ENCODE measurements around the gene SMARCB1. TPM values are rescaled to one million over a fixed set of nuclear protein-coding genes. Genes with fewer than 3 reads are reported as not detected.

SMARCB1 gene
- total and polyA plus RNA-seq, 2 donors (not counting 1 experiment from before 2014, with no cell fraction given) = 179 to 190 TPM

GRCh38 chr22:23780146-23780748 lies 6.5 kb upstream of the SMARCB1 start:
- no peak for TF ChIP-seq EZH2 (IDR thresholded peaks at IDR 0.05; ENCODE audit: borderline replicate concordance, insufficient read depth, low read depth, low read length, poor library complexity, severe bottlenecking)
- no peaks in the 10 kb centered on the region for H3K9me3 Mint-ChIP-seq (ENCODE audit: insufficient read depth)
- peaks cover 0 to 10% of the 10 kb centered on the region in 2 experiments for H3K36me3 ChIP-seq (replicated peaks in 1 of 2; ENCODE audit: control extremely low read depth in 1 of 2, control insufficient read depth in 1 of 2, extremely low read depth in 1 of 2, insufficient read depth in 2 of 2, low read length in 1 of 2)
- 90% methylated on average over 20 of the region's 20 CpGs for WGBS (ENCODE audit: insufficient coverage)
- ATAC-seq (ENCODE audit: low read depth) (no peak), DNase-seq (no peak)
- peaks cover 8% of the 10 kb centered on the region for H3K4me1 Mint-ChIP-seq
- H3K4me2 ChIP-seq (replicated peaks; ENCODE audit: low read depth, low read length, poor library complexity, severe bottlenecking) = no peak overlapping the region
- no peak overlapping the region for H2AFZ ChIP-seq (ENCODE audit: insufficient read depth, low read depth, low read length, poor library complexity, severe bottlenecking)
- no peaks in the 10 kb centered on the region for H3K9me3 ChIP-seq (ENCODE audit: control extremely low read depth in 1 of 3, control insufficient read depth in 2 of 3, insufficient read depth in 1 of 3, low read length in 2 of 3)
- no peak overlapping the region for H3K9ac ChIP-seq (ENCODE audit: low read length)
- H3K4me3 ChIP-seq (ENCODE audit: control extremely low read depth in 1 of 5, extremely low read depth in 1 of 5, insufficient read depth in 1 of 5, low read depth in 2 of 5, low read length in 4 of 5) = no peak overlapping the region
- H4K20me1 ChIP-seq (ENCODE audit: control insufficient read depth, insufficient read depth, low read length, poor library complexity, severe bottlenecking) = no peaks in the 10 kb centered on the region
- ChIA-PET POLR2A (no interaction called here), CTCF (no interaction called here)
- H3K27ac Mint-ChIP-seq = no peak overlapping the region
- H3K27me3 Mint-ChIP-seq = no peaks in the 10 kb centered on the region
- intact Hi-C loops (cut with micrococcal nuclease) = loop anchor here (10.0 kb wide), 1 partner anchor 235 kb away; the partner anchor contains the start of gene CABIN1
- peaks cover 11% of the 10 kb centered on the region in 2 donors for H3K4me1 ChIP-seq (ENCODE audit: control insufficient read depth in 2 of 2, insufficient read depth in 2 of 2, low read length in 2 of 2)
- no peaks in the 10 kb centered on the region for H3K27me3 ChIP-seq (replicated peaks in 1 of 4; ENCODE audit: control extremely low read depth in 1 of 4, control insufficient read depth in 3 of 4, insufficient read depth in 4 of 4, low read length in 3 of 4)
- H3K79me2 ChIP-seq (ENCODE audit: control insufficient read depth, insufficient read depth, low read length) = no peaks in the 10 kb centered on the region
- no peak overlapping the region for H3K27ac ChIP-seq (ENCODE audit: low read length in 2 of 2)
- H3K4me3 Mint-ChIP-seq = no peak overlapping the region

- Histone ChIP-seq H4K20me1 (ENCODE audit: control insufficient read depth, insufficient read depth, low read length, poor library complexity, severe bottlenecking) (no peaks in the 10 kb centered on the region), H3K79me2 (ENCODE audit: control insufficient read depth, insufficient read depth, low read length) (no peaks in the 10 kb centered on the region), H2AFZ (ENCODE audit: insufficient read depth, low read depth, low read length, poor library complexity, severe bottlenecking) (no peak overlapping the region), H3K4me1 (ENCODE audit: control insufficient read depth in 2 of 2, insufficient read depth in 2 of 2, low read length in 2 of 2) (peaks cover 12% of the 10 kb centered on the region in 2 donors), H3K9me3 (ENCODE audit: control extremely low read depth in 1 of 3, control insufficient read depth in 2 of 3, insufficient read depth in 1 of 3, low read length in 2 of 3) (no peaks in the 10 kb centered on the region), H3K27ac (ENCODE audit: low read length in 2 of 2) (no peak overlapping the region), H3K36me3 (replicated peaks in 1 of 2; ENCODE audit: control extremely low read depth in 1 of 2, control insufficient read depth in 1 of 2, extremely low read depth in 1 of 2, insufficient read depth in 2 of 2, low read length in 1 of 2) (peaks cover 0 to 10% of the 10 kb centered on the region in 2 experiments), H3K9ac (ENCODE audit: low read length) (no peak overlapping the region), H3K4me3 (ENCODE audit: control extremely low read depth in 1 of 5, extremely low read depth in 1 of 5, insufficient read depth in 1 of 5, low read depth in 2 of 5, low read length in 4 of 5) (no peak overlapping the region), H3K4me2 (replicated peaks; ENCODE audit: low read depth, low read length, poor library complexity, severe bottlenecking) (no peak overlapping the region), H3K27me3 (replicated peaks in 1 of 4; ENCODE audit: control extremely low read depth in 1 of 4, control insufficient read depth in 3 of 4, insufficient read depth in 4 of 4, low read length in 3 of 4) (no peaks in the 10 kb centered on the region)
- peaks cover 5% of the 10 kb centered on the region for H3K4me1 Mint-ChIP-seq
- CTCF ChIA-PET = no interaction called here
- no peaks in the 10 kb centered on the region for H3K9me3 Mint-ChIP-seq (ENCODE audit: insufficient read depth)
- no peak overlapping the region for H3K27ac Mint-ChIP-seq
- intact Hi-C loops (cut with micrococcal nuclease) = loop anchor here (10.0 kb wide), 1 partner anchor 234 kb away; the partner anchor contains the start of gene CABIN1
- H3K27me3 Mint-ChIP-seq = no peaks in the 10 kb centered on the region
- WGBS (ENCODE audit: insufficient coverage) = 94% methylated on average over 15 of the region's 15 CpGs
- ATAC-seq (ENCODE audit: low read depth) (no peak), DNase-seq (no peak)
- H3K4me3 Mint-ChIP-seq = no peak overlapping the region
- POLR2A ChIA-PET = no interaction called here
- TF ChIP-seq, protein P1, sequence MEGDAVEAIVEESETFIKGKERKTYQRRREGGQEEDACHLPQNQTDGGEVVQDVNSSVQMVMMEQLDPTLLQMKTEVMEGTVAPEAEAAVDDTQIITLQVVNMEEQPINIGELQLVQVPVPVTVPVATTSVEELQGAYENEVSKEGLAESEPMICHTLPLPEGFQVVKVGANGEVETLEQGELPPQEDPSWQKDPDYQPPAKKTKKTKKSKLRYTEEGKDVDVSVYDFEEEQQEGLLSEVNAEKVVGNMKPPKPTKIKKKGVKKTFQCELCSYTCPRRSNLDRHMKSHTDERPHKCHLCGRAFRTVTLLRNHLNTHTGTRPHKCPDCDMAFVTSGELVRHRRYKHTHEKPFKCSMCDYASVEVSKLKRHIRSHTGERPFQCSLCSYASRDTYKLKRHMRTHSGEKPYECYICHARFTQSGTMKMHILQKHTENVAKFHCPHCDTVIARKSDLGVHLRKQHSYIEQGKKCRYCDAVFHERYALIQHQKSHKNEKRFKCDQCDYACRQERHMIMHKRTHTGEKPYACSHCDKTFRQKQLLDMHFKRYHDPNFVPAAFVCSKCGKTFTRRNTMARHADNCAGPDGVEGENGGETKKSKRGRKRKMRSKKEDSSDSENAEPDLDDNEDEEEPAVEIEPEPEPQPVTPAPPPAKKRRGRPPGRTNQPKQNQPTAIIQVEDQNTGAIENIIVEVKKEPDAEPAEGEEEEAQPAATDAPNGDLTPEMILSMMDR (IDR thresholded peaks at IDR 0.05) = no peak
- no peak for TF ChIP-seq EZH2 (IDR thresholded peaks at IDR 0.05; ENCODE audit: borderline replicate concordance, insufficient read depth, low read depth, low read length, poor library complexity, severe bottlenecking)
Measured at GRCh38 chr22:23781065-23781464, 5.7 kb upstream of the SMARCB1 start.
